Endodermal cell (in vitro differentiated cells): ENCODE data around the gene NR6A1. TPM values are rescaled to one million over a fixed set of nuclear protein-coding genes. Genes with fewer than 3 reads are reported as not detected.

Experiments used
- DNase-seq: peaks from one replicate; pipeline ENCODE4 v3.0.0-alpha.2; 2017
- H3K27ac ChIP-seq: 2 replicates; pipeline ENCODE4 v1.5.1; 2013; ENCODE audit warnings: mild to moderate bottlenecking, low read depth, low read length, moderate library complexity
- H3K27me3 ChIP-seq: 2 replicates; pipeline ENCODE4 v1.6.1; 2013; ENCODE audit warnings: mild to moderate bottlenecking, low read length, moderate library complexity; ENCODE audit not compliant: insufficient read depth, control insufficient read depth, poor library complexity, severe bottlenecking
- H3K36me3 ChIP-seq: 2 replicates; pipeline ENCODE4 v1.7.0; 2013; ENCODE audit warnings: mild to moderate bottlenecking, low read length, moderate library complexity; ENCODE audit not compliant: control insufficient read depth, insufficient read depth
- H3K4me1 ChIP-seq: one replicate; pipeline ENCODE4 v1.7.0; 2013; ENCODE audit warnings: low read length; ENCODE audit not compliant: control insufficient read depth, insufficient read depth
- H3K4me3 ChIP-seq: 2 replicates; pipeline ENCODE4 v1.5.1; 2013; ENCODE audit warnings: mild to moderate bottlenecking, low read length, moderate library complexity
- H3K9ac ChIP-seq: 2 replicates; pipeline ENCODE4 v1.6.1; 2013; ENCODE audit warnings: mild to moderate bottlenecking, low read length, moderate library complexity; ENCODE audit not compliant: poor library complexity, severe bottlenecking; ENCODE audit errors: extremely low read depth
- H3K9me3 ChIP-seq: 2 replicates; pipeline ENCODE4 v1.6.1; 2013; ENCODE audit warnings: mild to moderate bottlenecking, low read length, moderate library complexity; ENCODE audit not compliant: control insufficient read depth
- H3K27ac Mint-ChIP-seq: 2 replicates; pipeline ENCODE4 v1.8.0; 2020; ENCODE audit warnings: mixed read lengths
- H3K27me3 Mint-ChIP-seq: 2 replicates; pipeline ENCODE4 v1.8.0; 2021; ENCODE audit warnings: mild to moderate bottlenecking, mixed read lengths; ENCODE audit not compliant: insufficient read depth
- H3K36me3 Mint-ChIP-seq: 2 replicates; pipeline ENCODE4 v1.8.0; 2020; ENCODE audit warnings: low read depth, mixed read lengths
- H3K4me1 Mint-ChIP-seq: 2 replicates; pipeline ENCODE4 v1.8.0; 2020; ENCODE audit warnings: mixed read lengths
- H3K4me3 Mint-ChIP-seq: 2 replicates; pipeline ENCODE4 v1.8.0; 2020; ENCODE audit warnings: mild to moderate bottlenecking, moderate library complexity, mixed read lengths
- H3K9me3 Mint-ChIP-seq: 2 replicates; pipeline ENCODE4 v1.8.0; 2020; ENCODE audit warnings: mild to moderate bottlenecking, mixed read lengths
- WGBS, 2 experiments: methylation state at CpG; one replicate each; pipeline versions ENCODE4 v1.1.5 to v1.1.7; 2013; ENCODE audit warnings: missing lambda C conversion rate in 2 of 2, mixed read lengths in 1 of 2; ENCODE audit not compliant: insufficient coverage in 1 of 2, insufficient read length in 1 of 2; 5-methylcytosine and 5-hydroxymethylcytosine counted together
- total RNA-seq, 2 donors: library from RNA; stranded (reverse); fragmentation: NEBNext Ultra II Directional in 1 of 2; extraction: Animal tissue kit (Norgen Biotek cat#: 25700) in 1 of 2; gene quantifications; 2 replicates in 1 of 2; 3 replicates in 1 of 2; pipeline ENCODE4 v1.2.1, GENCODE V29; 2021
- TF ChIP-seq, protein P1 (sequence below): fragments of 200-600 bp; sonication (generic); conservative IDR thresholded peaks from 2 replicates; pipeline ENCODE4 v1.5.0; 2021; ENCODE audit warnings: antibody characterized with exemption, mild to moderate bottlenecking

NR6A1 gene
- total RNA-seq, 2 donors from 2014 or later: 168 to 206 TPM

DNA sequence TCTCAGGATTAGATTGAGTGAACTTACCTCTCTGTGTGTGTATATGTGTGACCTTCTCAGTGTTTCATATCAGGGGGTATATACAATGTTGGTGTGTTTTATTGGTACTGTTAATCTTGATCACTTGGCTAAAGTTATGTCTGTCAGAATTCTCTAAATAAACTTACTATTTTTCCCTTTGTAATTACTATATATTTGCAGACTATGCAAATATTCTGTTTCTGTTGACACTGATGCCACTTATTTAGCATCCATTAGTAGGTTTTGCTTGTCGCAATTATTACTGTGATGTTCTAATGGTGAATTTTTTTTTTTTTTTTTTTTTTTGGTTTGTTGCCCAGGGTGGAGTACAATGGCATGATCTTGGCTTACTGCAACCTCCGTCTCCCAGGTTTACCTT, 221.0 kb downstream of the NR6A1 start:
- Histone ChIP-seq H3K27ac (no peak overlapping the region), H3K4me1 (peaks cover 4% of the 10 kb centered on the region), H3K4me3 (no peak overlapping the region), H3K36me3 (peaks cover 26% of the 10 kb centered on the region), H3K27me3 (no peaks in the 10 kb centered on the region), H3K9me3 (no peaks in the 10 kb centered on the region), H3K9ac (no peak overlapping the region)
- Mint-ChIP-seq H3K4me3 (no peak overlapping the region), H3K9me3 (no peaks in the 10 kb centered on the region), H3K36me3 (peaks cover 3% of the 10 kb centered on the region), H3K27me3 (no peaks in the 10 kb centered on the region), H3K27ac (no peak overlapping the region), H3K4me1 (peaks cover 11% of the 10 kb centered on the region)
- DNase-seq: no peak
- 98 to 100% methylated on average over 1 to 2 of the region's 2 CpGs for WGBS, 2 experiments
- TF ChIP-seq, protein P1, sequence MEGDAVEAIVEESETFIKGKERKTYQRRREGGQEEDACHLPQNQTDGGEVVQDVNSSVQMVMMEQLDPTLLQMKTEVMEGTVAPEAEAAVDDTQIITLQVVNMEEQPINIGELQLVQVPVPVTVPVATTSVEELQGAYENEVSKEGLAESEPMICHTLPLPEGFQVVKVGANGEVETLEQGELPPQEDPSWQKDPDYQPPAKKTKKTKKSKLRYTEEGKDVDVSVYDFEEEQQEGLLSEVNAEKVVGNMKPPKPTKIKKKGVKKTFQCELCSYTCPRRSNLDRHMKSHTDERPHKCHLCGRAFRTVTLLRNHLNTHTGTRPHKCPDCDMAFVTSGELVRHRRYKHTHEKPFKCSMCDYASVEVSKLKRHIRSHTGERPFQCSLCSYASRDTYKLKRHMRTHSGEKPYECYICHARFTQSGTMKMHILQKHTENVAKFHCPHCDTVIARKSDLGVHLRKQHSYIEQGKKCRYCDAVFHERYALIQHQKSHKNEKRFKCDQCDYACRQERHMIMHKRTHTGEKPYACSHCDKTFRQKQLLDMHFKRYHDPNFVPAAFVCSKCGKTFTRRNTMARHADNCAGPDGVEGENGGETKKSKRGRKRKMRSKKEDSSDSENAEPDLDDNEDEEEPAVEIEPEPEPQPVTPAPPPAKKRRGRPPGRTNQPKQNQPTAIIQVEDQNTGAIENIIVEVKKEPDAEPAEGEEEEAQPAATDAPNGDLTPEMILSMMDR: no peak

- Histone ChIP-seq H3K27me3 (no peaks in the 10 kb centered on the region), H3K9me3 (no peaks in the 10 kb centered on the region), H3K27ac (no peak overlapping the region), H3K9ac (no peak overlapping the region), H3K4me3 (no peak overlapping the region), H3K4me1 (peaks cover 4% of the 10 kb centered on the region), H3K36me3 (peaks cover 22% of the 10 kb centered on the region)
- Mint-ChIP-seq H3K9me3 (no peaks in the 10 kb centered on the region), H3K27ac (no peak overlapping the region), H3K36me3 (peaks cover 3% of the 10 kb centered on the region), H3K4me3 (no peak overlapping the region), H3K4me1 (peaks cover 17% of the 10 kb centered on the region), H3K27me3 (no peaks in the 10 kb centered on the region)
- TF ChIP-seq, protein P1: no peak
- no peak for DNase-seq
- WGBS, 2 experiments: 89 to 95% methylated on average over 1 of the region's 1 CpG
Measured at GRCh38 chr9:124549016-124549415, 222.1 kb downstream of the NR6A1 start.

DNA sequence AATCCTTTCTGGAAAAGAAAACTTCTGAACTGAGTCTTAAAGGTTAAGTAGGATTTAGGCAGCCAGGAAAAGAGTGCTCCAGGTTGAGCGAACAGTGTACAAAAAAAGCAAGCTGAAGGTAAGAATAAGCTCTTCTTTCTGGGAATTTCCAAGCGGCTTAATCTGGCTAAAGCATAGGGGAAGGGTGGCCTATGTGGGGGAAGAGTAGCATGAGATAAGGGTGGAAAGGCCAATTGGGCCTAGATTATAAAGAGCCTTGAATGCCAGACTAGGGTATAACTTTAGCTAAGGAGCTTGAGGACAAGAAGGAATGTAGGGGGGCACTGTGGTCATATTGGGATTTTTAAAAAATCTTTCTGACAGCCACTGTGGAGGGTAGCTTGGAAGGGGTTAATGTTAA, 226.6 kb downstream of the NR6A1 start:
- H3K9ac ChIP-seq: no peak overlapping the region
- 88 to 98% methylated on average over 2 of the region's 2 CpGs for WGBS, 2 experiments
- Mint-ChIP-seq H3K27ac (no peak overlapping the region), H3K4me3 (no peak overlapping the region), H3K27me3 (no peaks in the 10 kb centered on the region), H3K9me3 (no peaks in the 10 kb centered on the region), H3K4me1 (peaks cover 17% of the 10 kb centered on the region), H3K36me3 (peaks cover 44% of the 10 kb centered on the region)
- H3K4me1 ChIP-seq: peaks cover 4% of the 10 kb centered on the region
- no peaks in the 10 kb centered on the region for H3K9me3 ChIP-seq
- no peak overlapping the region for H3K27ac ChIP-seq
- TF ChIP-seq, protein P1: no peak
- no peak for DNase-seq
- H3K4me3 ChIP-seq: no peak overlapping the region
- no peaks in the 10 kb centered on the region for H3K27me3 ChIP-seq
- peaks cover 36% of the 10 kb centered on the region for H3K36me3 ChIP-seq
